PFSK-1 (cell line): Measurements from ENCODE around the gene GTSF1L.

Source experiments
- FOXP2 ChIP-seq: optimal IDR thresholded peaks from 2 replicates; pipeline ENCODE3; 2011; ENCODE audit warnings: borderline replicate concordance, control low read depth, inconsistent platforms; ENCODE audit not compliant: insufficient read depth; ENCODE audit errors: extremely low read length, extremely low read depth
- POLR2AphosphoS5 ChIP-seq: IDR thresholded peaks from 2 replicates; pipeline ENCODE4 v1.6.1; 2012; ENCODE audit warnings: low read depth, mild to moderate bottlenecking, control low read depth, low read length, moderate library complexity
- REST ChIP-seq, 2 experiments: IDR thresholded peaks; 2 replicates each; pipeline versions ENCODE4 v1.6.1 to v1.8.0; 2011 to 2012; ENCODE audit warnings: low read depth in 2 of 2, low read length in 2 of 2, control low read depth in 1 of 2, inconsistent platforms in 1 of 2, mild to moderate bottlenecking in 1 of 2, moderate library complexity in 1 of 2; ENCODE audit not compliant: insufficient read depth in 1 of 2
- SIN3A ChIP-seq: IDR thresholded peaks from 2 replicates; pipeline ENCODE4 v1.6.1; 2012; ENCODE audit warnings: mild to moderate bottlenecking, low read length, moderate library complexity, borderline replicate concordance; ENCODE audit not compliant: insufficient read depth
- TAF1 ChIP-seq: IDR thresholded peaks from 2 replicates; pipeline ENCODE4 v1.6.1; 2012; ENCODE audit warnings: low read length, control low read depth, borderline replicate concordance; ENCODE audit not compliant: insufficient read depth

GTSF1L gene

DNA sequence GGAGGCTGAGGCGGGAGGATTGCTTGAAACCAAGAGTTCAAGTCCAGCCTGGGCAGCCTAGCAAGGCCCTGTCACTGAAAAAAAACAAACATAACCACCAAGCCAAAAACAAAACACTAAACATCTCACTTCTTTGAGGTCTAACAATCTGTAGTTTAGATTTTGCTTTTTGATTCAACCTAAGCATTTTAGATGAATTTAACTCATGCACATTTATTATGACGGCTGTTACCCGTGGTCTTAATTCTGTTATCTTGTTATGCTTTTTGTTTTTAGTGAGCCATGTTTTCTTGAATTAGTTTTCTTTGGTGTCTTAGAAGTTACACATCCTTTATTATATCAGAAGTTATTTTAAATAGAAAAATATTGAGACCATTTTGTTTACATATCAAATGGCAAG lies 13.8 kb upstream of the GTSF1L start:
- TF ChIP-seq TAF1 (no peak), POLR2AphosphoS5 (no peak), FOXP2 (no peak), REST (IDR thresholded peaks at IDR 0.05; ENCODE audit: insufficient read depth in 1 of 2, low read depth in 2 of 2, low read length in 2 of 2) (no peak)

DNA sequence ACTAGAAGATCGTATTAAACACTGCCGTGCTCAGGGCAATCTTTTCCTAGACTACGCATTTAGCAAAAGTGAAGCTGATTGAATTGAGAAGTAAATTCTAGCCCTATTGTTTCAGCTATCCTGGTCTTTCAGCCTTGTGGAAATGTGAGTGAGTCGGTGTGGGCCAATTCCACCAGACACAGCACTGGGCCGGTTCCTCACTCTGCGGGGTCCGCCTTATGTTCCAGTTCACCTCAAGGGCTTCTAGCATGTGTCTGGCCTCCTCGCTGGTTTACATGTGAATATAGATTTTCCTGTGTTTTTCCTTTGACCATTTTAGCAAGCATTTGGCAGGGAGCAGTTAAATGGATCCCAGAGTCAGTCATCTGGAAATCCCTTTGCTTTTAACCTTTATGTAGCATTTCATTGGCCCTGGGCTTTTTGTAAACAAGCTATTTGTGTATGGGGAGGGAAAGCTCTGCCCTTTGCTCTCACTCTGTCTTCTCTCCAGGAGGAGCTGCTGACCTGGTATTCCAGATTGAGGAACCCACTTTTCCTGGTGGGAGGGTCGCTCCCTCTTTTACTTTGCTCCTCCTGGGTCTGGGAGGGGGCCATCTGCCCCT lies 12.4 kb upstream of the GTSF1L start:
- TF ChIP-seq REST (IDR thresholded peaks at IDR 0.05; ENCODE audit: insufficient read depth in 1 of 2, low read depth in 2 of 2, low read length in 2 of 2) = no peak
- TF ChIP-seq FOXP2 = no peak
- TF ChIP-seq SIN3A = no peak
- no peak for TF ChIP-seq POLR2AphosphoS5
- no peak for TF ChIP-seq TAF1

GRCh38 chr20:43737925-43738324 lies 11.1 kb upstream of the GTSF1L start:
- TF ChIP-seq TAF1 (no peak), POLR2AphosphoS5 (no peak), FOXP2 (no peak), SIN3A (no peak), REST (IDR thresholded peaks at IDR 0.05; ENCODE audit: insufficient read depth in 1 of 2, low read depth in 2 of 2, low read length in 2 of 2) (no peak)

DNA sequence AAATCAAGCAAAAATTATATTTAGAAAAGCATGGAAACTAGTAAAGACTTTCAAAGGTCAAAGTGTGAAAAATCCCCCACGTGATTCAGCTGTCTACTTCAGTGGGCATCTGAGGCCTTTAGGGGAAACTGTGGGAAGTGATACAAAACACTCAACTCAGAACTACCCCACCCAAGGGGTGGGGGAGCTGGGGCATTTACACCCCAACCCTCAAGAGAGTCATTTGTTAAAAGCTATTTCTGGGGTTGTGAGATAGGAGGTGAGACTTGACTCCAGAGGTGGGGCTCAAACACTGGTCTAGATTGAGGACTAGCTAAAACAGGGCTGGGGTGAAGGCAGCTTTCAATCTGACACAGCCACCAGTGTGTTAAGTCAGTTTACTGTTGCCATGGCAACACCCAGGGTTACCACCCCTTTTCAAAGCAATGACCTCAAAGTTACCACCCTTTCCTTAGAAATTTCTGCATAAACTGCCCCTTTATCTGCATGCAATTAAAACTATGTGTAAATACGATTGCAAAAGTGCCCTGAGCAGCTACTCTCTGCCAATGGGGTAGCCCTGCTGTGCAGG lies 9.9 kb upstream of the GTSF1L start:
- no peak for TF ChIP-seq FOXP2
- TF ChIP-seq TAF1 = no peak
- no peak for TF ChIP-seq SIN3A
- no peak for TF ChIP-seq POLR2AphosphoS5
- no peak for TF ChIP-seq REST (IDR thresholded peaks at IDR 0.05; ENCODE audit: insufficient read depth in 1 of 2, low read depth in 2 of 2, low read length in 2 of 2)

DNA sequence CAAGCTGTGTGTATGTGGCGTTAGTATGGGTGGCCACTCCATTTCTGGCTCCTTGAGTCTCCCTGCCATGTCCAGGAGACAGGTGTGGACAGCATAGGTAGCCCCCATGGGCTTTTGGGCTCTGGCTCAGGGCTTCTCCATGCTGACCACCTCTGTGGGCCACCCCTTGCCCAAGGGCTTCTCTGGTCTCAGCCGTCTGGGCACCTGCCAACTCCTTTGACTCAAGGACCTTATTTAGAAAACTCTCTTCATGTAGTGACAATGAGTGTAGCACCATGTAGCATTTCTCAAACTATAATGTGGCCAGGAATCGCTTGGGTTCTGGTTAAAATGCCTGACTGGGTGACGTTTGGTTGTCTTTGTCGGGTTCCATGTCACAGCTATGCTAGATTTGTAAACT lies 5.1 kb upstream of the GTSF1L start:
- TF ChIP-seq POLR2AphosphoS5 = no peak
- TF ChIP-seq TAF1 = no peak
- TF ChIP-seq REST (IDR thresholded peaks at IDR 0.05; ENCODE audit: insufficient read depth in 1 of 2, low read depth in 2 of 2, low read length in 2 of 2) = no peak
- TF ChIP-seq SIN3A = no peak
- no peak for TF ChIP-seq FOXP2
